ENCODE measurements around the gene DDX1.
"Not testable (repeated sequence)": the region's sequence is repeated elsewhere in the genome, so short reads cannot be mapped to it uniquely, and the experiment has no call there.

The DDX1 gene

DNA sequence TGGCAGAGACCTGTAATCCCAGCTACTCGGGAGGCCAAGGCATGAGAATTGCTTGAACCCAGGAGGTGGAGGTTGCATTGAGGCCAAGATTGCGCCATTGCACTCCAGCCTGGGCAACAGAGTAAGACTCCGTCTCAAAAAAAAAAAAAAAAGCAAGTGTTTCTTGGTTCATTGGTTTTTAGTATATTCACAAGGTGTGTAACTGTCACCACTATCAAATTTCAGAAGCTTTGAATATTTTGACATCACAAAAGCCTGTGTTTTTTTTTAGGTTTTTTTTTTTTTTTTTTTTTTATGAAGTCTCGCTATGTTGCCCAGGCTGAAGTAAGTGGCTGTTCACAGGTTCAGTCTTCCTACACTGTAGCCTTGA, 16.7 kb downstream of the DDX1 start:
- Histone ChIP-seq H3K27ac (ENCODE audit: low read length) (no peak overlapping the region), H3K4me3 (ENCODE audit: low read length) (no peak overlapping the region), H3K27me3 (ENCODE audit: control insufficient read depth, insufficient read depth, low read length) (no peaks in the 10 kb centered on the region), H3K4me1 (ENCODE audit: control insufficient read depth, insufficient read depth, low read length) (no peaks in the 10 kb centered on the region), H3K9me3 (ENCODE audit: control insufficient read depth, insufficient read depth, low read length) (no peaks in the 10 kb centered on the region), H3K36me3 (ENCODE audit: control insufficient read depth, insufficient read depth, low read length) (peaks cover 19% of the 10 kb centered on the region; the same call in 1 of the 2 replicates)
- no peak for DNase-seq (ENCODE audit: low read depth, low spot score)
- no CpG with 5 or more reads among the region's 4 CpGs for WGBS (ENCODE audit: insufficient coverage, insufficient read length)

DNA sequence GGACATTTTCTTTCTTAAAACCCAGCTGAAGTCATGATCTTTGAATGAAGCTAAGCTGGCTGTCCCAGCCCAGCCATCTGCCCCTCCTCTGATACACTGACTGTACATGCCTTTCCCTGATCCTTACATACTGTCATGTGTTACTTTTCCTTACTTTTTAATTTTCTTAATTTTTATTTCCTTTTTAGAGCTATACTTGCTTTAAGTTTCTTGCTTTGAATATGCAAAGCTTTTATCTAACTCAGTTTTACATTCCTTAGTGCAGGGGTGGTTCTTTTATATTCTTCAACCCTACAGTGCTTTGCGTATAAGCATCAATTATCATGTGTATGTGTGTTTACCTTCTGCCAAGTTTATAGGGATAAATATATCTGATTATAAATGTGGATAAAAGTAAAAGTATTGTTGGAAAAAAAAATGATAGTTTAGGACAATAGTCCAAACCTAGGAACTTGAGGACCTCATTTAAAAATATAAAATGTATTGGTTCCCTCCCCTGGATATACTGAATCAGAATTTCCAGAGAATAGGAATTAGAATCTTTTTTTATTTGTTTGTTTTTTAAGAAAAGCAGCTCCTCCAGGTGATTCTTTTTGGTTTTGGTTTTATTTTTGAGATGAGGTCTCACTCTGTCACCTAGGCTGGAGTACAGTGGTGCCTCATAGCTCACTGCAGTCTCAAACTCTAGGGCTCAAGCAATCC, 17.8 kb downstream of the DDX1 start:
- no peaks in the 10 kb centered on the region for H3K9me3 ChIP-seq (ENCODE audit: control insufficient read depth, insufficient read depth, low read length)
- no peaks in the 10 kb centered on the region for H3K27me3 ChIP-seq (ENCODE audit: control insufficient read depth, insufficient read depth, low read length)
- no peaks in the 10 kb centered on the region for H3K4me1 ChIP-seq (ENCODE audit: control insufficient read depth, insufficient read depth, low read length)
- no peak overlapping the region for H3K27ac ChIP-seq (ENCODE audit: low read length)
- H3K36me3 ChIP-seq (ENCODE audit: control insufficient read depth, insufficient read depth, low read length): peaks cover 16% of the 10 kb centered on the region; the same call in 1 of the 2 replicates
- no CpG with 5 or more reads among the region's 1 CpG for WGBS (ENCODE audit: insufficient coverage, insufficient read length)
- DNase-seq (ENCODE audit: low read depth, low spot score): no peak
- H3K4me3 ChIP-seq (ENCODE audit: low read length): no peak overlapping the region

DNA sequence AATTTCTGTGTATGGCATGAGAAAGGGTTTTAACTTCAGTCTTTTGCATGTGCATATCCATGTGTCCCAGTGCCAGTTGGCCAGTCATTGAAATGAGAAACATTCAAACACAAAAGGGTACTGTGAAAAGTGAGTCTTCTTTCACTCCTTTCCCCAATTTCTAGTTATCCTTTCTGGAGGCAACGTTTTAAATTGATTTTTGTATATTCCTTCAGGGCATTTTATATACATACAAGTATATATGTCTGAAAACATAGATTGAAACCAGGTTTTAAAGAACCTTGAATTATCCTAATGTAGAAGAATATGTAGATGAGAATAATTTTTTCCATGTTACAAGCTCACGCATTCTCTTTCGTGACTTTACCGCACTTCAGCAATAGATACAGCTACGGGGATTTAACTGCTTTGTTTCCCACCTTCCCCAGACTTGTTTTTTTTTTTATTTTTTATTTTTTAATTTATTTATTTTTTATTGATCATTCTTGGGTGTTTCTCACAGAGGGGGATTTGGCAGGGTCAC, 18.8 kb downstream of the DDX1 start:
- no peak for DNase-seq (ENCODE audit: low read depth, low spot score)
- H3K27me3 ChIP-seq (ENCODE audit: control insufficient read depth, insufficient read depth, low read length): no peaks in the 10 kb centered on the region
- no peaks in the 10 kb centered on the region for H3K9me3 ChIP-seq (ENCODE audit: control insufficient read depth, insufficient read depth, low read length)
- WGBS (ENCODE audit: insufficient coverage, insufficient read length): no CpG with 5 or more reads among the region's 5 CpGs
- no peak overlapping the region for H3K4me3 ChIP-seq (ENCODE audit: low read length)
- peaks cover 7% of the 10 kb centered on the region; the same call in 1 of the 2 replicates for H3K36me3 ChIP-seq (ENCODE audit: control insufficient read depth, insufficient read depth, low read length)
- H3K27ac ChIP-seq (ENCODE audit: low read length): no peak overlapping the region
- H3K4me1 ChIP-seq (ENCODE audit: control insufficient read depth, insufficient read depth, low read length): no peaks in the 10 kb centered on the region

DNA sequence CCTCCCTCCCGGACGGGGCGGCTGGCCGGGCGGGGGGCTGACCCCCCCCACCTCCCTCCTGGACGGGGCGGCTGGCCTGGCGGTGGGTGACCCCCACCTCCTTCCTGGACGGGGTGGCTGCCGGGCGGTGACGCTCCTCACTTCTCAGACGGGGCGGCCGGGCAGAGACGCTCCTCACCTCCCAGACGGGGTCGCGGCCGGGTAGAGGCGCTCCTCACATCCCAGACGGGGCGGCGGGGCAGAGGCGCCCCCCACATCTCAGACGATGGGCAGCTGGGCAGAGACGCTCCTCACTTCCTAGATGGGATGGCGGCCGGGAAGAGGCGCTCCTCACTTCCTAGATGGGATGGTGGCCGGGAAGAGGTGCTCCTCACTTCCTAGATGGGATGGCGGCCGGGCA, 20.4 kb downstream of the DDX1 start:
- not testable (repeated sequence) for H3K4me1 ChIP-seq (ENCODE audit: control insufficient read depth, insufficient read depth, low read length); H3K4me3 ChIP-seq (ENCODE audit: low read length); H3K27ac ChIP-seq (ENCODE audit: low read length); DNase-seq (ENCODE audit: low read depth, low spot score); H3K36me3 ChIP-seq (ENCODE audit: control insufficient read depth, insufficient read depth, low read length); H3K27me3 ChIP-seq (ENCODE audit: control insufficient read depth, insufficient read depth, low read length); H3K9me3 ChIP-seq (ENCODE audit: control insufficient read depth, insufficient read depth, low read length)
- WGBS (ENCODE audit: insufficient coverage, insufficient read length): no CpG with 5 or more reads among the region's 33 CpGs

DNA sequence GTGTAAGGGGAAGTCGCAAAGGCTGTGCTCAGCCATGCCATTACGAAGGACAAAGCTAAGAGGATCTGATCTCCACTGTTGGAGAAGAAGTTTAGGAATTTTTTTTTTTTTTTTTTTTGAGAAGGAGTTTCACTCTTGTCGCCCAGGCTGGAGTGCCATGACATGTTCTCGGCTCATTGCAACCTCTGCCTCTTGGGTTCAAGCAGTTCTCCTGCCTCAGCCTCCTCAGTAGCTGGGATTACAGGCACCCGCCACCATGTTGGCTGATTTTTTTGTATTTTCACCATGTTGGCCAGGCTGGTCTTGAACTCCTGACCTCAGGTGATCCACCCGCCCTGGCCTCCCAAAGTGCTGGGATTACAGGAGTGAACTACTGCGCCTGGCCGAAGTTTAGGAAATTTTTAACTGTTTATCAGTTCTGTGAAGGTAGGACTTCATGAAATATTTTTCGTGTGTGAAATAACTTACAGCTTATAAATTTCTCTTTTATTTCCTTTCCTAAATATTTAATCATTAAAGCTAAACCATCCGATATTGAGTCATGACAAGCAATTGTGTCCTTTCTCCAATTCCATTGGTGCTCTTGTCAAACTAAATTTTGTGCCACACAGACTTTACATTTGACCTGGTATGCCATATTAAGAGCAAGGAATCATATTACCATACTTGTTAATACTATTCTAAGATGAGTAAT, 22.2 kb downstream of the DDX1 start:
- H3K4me1 ChIP-seq (ENCODE audit: control insufficient read depth, insufficient read depth, low read length): no peaks in the 10 kb centered on the region
- DNase-seq (ENCODE audit: low read depth, low spot score): no peak
- WGBS (ENCODE audit: insufficient coverage, insufficient read length): no CpG with 5 or more reads among the region's 10 CpGs
- no peaks in the 10 kb centered on the region for H3K9me3 ChIP-seq (ENCODE audit: control insufficient read depth, insufficient read depth, low read length)
- H3K36me3 ChIP-seq (ENCODE audit: control insufficient read depth, insufficient read depth, low read length): peaks cover 9% of the 10 kb centered on the region
- H3K27ac ChIP-seq (ENCODE audit: low read length): no peak overlapping the region
- H3K4me3 ChIP-seq (ENCODE audit: low read length): no peak overlapping the region
- H3K27me3 ChIP-seq (ENCODE audit: control insufficient read depth, insufficient read depth, low read length): no peaks in the 10 kb centered on the region

DNA sequence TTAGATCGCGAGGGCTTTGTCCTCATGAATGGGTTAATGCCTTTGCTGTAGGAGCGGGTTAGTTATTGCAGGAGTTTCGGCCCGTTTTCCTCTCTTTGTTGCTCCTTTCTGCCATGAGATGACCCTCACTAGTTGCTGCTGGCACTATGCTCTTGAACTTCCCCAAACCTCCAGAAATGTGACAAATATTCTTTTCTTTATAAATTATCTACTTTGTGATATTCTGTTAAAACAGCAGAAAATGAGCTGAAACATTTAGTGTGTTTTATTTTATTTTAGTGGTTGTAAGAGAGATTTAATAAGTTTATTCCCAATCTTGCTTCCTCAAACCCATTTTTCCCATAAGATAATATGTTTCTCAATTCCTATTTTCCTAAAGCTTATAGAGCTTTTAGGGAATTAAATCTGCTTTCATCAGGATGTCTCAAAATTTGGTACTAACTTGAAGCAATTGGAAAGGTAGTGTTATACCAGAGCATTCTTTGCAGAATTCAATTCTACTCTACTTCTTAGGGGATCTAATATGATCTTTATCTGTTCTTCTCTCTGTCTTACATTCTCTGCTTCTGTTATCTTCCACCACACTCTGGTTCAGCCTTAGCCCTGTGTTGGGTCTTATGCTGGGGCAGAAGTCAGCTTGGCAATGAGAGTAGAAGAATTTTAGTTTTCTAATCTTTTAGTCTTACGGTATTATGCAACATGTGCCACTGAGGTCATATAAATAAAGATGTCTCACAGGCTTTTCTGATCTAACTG, 23.1 kb downstream of the DDX1 start:
- Histone ChIP-seq H3K27ac (ENCODE audit: low read length) (no peak overlapping the region), H3K4me3 (ENCODE audit: low read length) (no peak overlapping the region), H3K4me1 (ENCODE audit: control insufficient read depth, insufficient read depth, low read length) (no peaks in the 10 kb centered on the region), H3K9me3 (ENCODE audit: control insufficient read depth, insufficient read depth, low read length) (no peaks in the 10 kb centered on the region), H3K27me3 (ENCODE audit: control insufficient read depth, insufficient read depth, low read length) (no peaks in the 10 kb centered on the region), H3K36me3 (ENCODE audit: control insufficient read depth, insufficient read depth, low read length) (peaks cover 12% of the 10 kb centered on the region)
- DNase-seq (ENCODE audit: low read depth, low spot score): no peak
- no CpG with 5 or more reads among the region's 6 CpGs for WGBS (ENCODE audit: insufficient coverage, insufficient read length)

DNA sequence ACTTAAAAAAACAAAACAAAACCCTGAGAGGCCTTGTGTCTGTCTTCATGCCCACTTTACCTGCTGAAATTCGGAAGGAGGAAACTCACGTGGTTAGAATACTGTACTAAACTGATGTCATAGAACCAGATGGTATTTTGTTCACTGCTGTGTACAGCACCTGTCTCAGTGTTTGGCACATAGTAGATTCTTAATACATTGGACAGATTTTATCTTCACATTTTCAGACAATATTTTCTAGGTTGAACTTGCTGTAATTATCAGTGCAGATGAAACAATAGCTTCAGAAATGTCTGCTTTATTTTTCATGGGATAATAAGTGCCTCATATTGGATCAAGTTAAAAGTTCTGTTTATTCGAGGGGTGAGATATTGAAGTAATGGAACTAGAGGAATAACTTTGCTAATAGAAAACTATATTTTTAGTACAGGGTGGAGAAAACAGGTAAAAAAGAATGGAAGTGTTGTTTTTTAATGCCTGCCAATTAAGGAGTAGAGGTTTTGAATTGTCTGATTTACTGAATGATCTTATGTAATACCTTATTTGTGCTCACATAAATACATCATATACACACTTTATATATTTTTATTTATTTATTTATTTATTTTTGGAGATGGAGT, 23.7 kb downstream of the DDX1 start:
- no peaks in the 10 kb centered on the region for H3K4me1 ChIP-seq (ENCODE audit: control insufficient read depth, insufficient read depth, low read length)

DNA sequence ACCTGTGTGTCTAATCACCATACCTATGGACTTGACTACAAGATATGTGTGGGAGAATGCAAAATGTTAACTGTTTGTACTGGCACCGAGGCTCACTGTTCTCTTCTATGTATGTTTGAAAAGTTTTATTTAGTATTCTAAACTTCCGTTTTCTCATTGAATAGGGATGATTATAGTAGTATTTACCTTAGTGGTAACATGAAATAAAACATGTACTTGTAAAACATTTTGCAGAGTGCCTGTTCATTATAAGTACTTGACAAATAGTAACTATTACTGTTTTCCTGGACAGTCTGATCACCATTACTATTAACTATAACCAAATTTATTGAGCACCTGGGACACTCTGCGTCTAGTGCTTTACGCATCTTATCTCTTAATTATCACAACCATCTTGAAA, 24.8 kb downstream of the DDX1 start:
- no peaks in the 10 kb centered on the region for H3K9me3 ChIP-seq (ENCODE audit: control insufficient read depth, insufficient read depth, low read length)
- H3K4me3 ChIP-seq (ENCODE audit: low read length): no peak overlapping the region
- no peak for DNase-seq (ENCODE audit: low read depth, low spot score)
- WGBS (ENCODE audit: insufficient coverage, insufficient read length): no CpG with 5 or more reads among the region's 4 CpGs
- H3K4me1 ChIP-seq (ENCODE audit: control insufficient read depth, insufficient read depth, low read length): no peaks in the 10 kb centered on the region
- no peak overlapping the region for H3K27ac ChIP-seq (ENCODE audit: low read length)
- no peaks in the 10 kb centered on the region for H3K27me3 ChIP-seq (ENCODE audit: control insufficient read depth, insufficient read depth, low read length)
- peaks cover 12% of the 10 kb centered on the region for H3K36me3 ChIP-seq (ENCODE audit: control insufficient read depth, insufficient read depth, low read length)

More for the DNA sequence above, 23.7 kb downstream of the DDX1 start:
- H3K27ac ChIP-seq (ENCODE audit: low read length): no peak overlapping the region
- no peaks in the 10 kb centered on the region for H3K27me3 ChIP-seq (ENCODE audit: control insufficient read depth, insufficient read depth, low read length)
- H3K9me3 ChIP-seq (ENCODE audit: control insufficient read depth, insufficient read depth, low read length): no peaks in the 10 kb centered on the region
- no peak overlapping the region for H3K4me3 ChIP-seq (ENCODE audit: low read length)
- no peak for DNase-seq (ENCODE audit: low read depth, low spot score)
- H3K36me3 ChIP-seq (ENCODE audit: control insufficient read depth, insufficient read depth, low read length): peaks cover 12% of the 10 kb centered on the region
- WGBS (ENCODE audit: insufficient coverage, insufficient read length): 100% methylated on average over 1 of the region's 3 CpGs

DNA sequence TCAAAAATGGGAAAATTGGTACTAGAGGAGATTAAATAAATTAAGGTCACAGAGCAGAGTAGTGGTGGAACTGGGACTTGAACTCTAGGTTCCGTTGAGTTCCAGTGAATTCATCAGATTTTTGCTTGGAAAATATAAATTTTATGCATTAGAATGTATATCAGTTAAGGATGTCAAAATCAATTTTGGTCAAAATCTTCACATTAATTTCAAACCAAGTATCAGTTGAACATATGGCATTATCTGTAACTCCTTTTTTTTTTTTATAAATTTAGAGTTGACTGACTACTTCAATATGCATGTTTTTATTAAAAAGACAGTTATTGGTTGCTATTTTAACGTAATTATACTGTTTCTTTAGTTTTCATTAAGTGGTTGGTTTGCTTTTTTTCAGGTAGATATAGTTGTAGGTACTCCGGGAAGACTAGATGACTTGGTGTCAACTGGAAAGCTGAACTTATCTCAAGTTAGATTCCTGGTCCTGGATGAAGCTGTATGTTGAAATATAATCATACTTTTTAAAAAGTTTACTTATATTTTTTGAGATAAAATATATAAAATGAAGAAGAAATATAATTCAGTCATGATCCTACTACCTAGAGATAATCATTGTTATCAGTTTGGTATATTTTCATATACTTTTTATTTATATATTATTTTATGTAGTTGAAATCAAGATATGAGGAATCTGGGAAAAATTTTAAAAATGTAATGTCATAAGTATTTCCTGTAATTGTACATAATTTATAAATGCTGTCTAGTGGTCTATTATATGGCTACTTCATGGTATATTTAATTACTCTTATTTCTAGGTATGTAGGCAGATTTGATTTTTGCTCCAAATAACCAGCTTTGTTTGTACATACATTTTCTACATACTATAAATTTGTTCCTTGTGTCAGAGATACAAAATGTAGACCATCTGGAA, 25.4 kb downstream of the DDX1 start:
- Histone ChIP-seq H3K9me3 (ENCODE audit: control insufficient read depth, insufficient read depth, low read length) (no peaks in the 10 kb centered on the region), H3K4me3 (ENCODE audit: low read length) (no peak overlapping the region), H3K27ac (ENCODE audit: low read length) (no peak overlapping the region), H3K27me3 (ENCODE audit: control insufficient read depth, insufficient read depth, low read length) (no peaks in the 10 kb centered on the region), H3K36me3 (ENCODE audit: control insufficient read depth, insufficient read depth, low read length) (peaks cover 12% of the 10 kb centered on the region), H3K4me1 (ENCODE audit: control insufficient read depth, insufficient read depth, low read length) (no peaks in the 10 kb centered on the region)
- WGBS (ENCODE audit: insufficient coverage, insufficient read length): no CpG with 5 or more reads among the region's 3 CpGs
- no peak for DNase-seq (ENCODE audit: low read depth, low spot score)
